ENCODE results near the gene CRTC2. TPM values are rescaled to one million over a fixed set of nuclear protein-coding genes. Genes with fewer than 3 reads are reported as not detected.

CRTC2 gene
- total and polyA plus RNA-seq, 9 of the 15 experiments (the other 6 are each of a cell fraction or from before 2014, with no cell fraction given), result 2.7 to 26.4 (median 10.2) TPM

DNA sequence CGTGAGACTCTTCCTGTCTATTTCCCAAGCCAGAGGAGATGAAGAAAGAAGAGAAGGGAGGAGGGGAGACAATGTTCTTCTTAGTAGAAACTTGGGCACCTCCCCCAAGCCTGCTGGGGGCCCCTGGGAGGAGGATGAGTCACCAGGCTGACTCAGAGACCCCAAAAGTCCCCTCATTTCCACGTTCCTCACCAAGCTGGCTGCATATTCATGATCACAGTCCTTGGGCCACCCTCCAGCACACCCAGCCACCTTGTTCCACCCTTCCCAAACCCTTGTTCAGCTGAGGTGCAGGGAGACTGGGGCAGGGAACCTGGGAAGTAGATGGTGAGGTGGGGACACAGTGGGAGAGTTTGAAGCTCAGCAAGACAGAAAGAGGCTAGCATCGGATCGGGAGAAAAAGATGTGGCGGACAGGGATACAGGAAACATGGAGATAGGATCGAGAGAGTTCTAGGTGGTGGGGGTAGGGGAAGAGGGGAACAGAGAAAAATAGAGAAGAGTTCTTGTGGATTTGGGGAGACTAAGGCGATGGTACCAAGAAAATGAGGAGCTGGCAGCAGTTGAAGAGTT, 27.0 kb upstream of the CRTC2 start (continued):
- TF ChIP-seq CBX8 (IDR thresholded peaks at IDR 0.05; ENCODE audit: borderline replicate concordance, extremely low read depth, low read depth, low read length, poor library complexity, severe bottlenecking), result no peak
- TF ChIP-seq RFX1 (IDR thresholded peaks at IDR 0.05), result no peak
- TF ChIP-seq ATF1 (CRISPR knock-in tag; IDR thresholded peaks at IDR 0.05), result no peak
- no peak for TF ChIP-seq ATF1 (tag; IDR thresholded peaks at IDR 0.05)
- TF ChIP-seq ELF4 (CRISPR knock-in tag; IDR thresholded peaks at IDR 0.05), result no peak
- no peak for TF ChIP-seq SP1 (CRISPR knock-in tag; IDR thresholded peaks at IDR 0.05)
- no peak for TF ChIP-seq PHB (CRISPR knock-in tag; IDR thresholded peaks at IDR 0.05)
- no peak for TF ChIP-seq ZNF79 (CRISPR knock-in tag; IDR thresholded peaks at IDR 0.05; ENCODE audit: low read depth)
- no peak for TF ChIP-seq ZNF707 (CRISPR knock-in tag; conservative IDR thresholded peaks at IDR 0.05)
- TF ChIP-seq SIN3B (IDR thresholded peaks at IDR 0.05; ENCODE audit: low read depth), result no peak
- no peak for TF ChIP-seq MED1 (CRISPR knock-in tag; IDR thresholded peaks at IDR 0.05; ENCODE audit: borderline replicate concordance)
- no peak for TF ChIP-seq ZNF668 (CRISPR knock-in tag; IDR thresholded peaks at IDR 0.05)
- TF ChIP-seq SMARCB1 (IDR thresholded peaks at IDR 0.05; ENCODE audit: insufficient read length, low read depth), result no peak
- no peak for TF ChIP-seq ZNF354B (CRISPR knock-in tag; IDR thresholded peaks at IDR 0.05)
- TF ChIP-seq ZNF274 (IDR thresholded peaks at IDR 0.05; ENCODE audit: borderline replicate concordance, low read depth, low read length), result no peak
- no peak for TF ChIP-seq ZNF143 (CRISPR knock-in tag; IDR thresholded peaks at IDR 0.05)
- TF ChIP-seq, protein P1, sequence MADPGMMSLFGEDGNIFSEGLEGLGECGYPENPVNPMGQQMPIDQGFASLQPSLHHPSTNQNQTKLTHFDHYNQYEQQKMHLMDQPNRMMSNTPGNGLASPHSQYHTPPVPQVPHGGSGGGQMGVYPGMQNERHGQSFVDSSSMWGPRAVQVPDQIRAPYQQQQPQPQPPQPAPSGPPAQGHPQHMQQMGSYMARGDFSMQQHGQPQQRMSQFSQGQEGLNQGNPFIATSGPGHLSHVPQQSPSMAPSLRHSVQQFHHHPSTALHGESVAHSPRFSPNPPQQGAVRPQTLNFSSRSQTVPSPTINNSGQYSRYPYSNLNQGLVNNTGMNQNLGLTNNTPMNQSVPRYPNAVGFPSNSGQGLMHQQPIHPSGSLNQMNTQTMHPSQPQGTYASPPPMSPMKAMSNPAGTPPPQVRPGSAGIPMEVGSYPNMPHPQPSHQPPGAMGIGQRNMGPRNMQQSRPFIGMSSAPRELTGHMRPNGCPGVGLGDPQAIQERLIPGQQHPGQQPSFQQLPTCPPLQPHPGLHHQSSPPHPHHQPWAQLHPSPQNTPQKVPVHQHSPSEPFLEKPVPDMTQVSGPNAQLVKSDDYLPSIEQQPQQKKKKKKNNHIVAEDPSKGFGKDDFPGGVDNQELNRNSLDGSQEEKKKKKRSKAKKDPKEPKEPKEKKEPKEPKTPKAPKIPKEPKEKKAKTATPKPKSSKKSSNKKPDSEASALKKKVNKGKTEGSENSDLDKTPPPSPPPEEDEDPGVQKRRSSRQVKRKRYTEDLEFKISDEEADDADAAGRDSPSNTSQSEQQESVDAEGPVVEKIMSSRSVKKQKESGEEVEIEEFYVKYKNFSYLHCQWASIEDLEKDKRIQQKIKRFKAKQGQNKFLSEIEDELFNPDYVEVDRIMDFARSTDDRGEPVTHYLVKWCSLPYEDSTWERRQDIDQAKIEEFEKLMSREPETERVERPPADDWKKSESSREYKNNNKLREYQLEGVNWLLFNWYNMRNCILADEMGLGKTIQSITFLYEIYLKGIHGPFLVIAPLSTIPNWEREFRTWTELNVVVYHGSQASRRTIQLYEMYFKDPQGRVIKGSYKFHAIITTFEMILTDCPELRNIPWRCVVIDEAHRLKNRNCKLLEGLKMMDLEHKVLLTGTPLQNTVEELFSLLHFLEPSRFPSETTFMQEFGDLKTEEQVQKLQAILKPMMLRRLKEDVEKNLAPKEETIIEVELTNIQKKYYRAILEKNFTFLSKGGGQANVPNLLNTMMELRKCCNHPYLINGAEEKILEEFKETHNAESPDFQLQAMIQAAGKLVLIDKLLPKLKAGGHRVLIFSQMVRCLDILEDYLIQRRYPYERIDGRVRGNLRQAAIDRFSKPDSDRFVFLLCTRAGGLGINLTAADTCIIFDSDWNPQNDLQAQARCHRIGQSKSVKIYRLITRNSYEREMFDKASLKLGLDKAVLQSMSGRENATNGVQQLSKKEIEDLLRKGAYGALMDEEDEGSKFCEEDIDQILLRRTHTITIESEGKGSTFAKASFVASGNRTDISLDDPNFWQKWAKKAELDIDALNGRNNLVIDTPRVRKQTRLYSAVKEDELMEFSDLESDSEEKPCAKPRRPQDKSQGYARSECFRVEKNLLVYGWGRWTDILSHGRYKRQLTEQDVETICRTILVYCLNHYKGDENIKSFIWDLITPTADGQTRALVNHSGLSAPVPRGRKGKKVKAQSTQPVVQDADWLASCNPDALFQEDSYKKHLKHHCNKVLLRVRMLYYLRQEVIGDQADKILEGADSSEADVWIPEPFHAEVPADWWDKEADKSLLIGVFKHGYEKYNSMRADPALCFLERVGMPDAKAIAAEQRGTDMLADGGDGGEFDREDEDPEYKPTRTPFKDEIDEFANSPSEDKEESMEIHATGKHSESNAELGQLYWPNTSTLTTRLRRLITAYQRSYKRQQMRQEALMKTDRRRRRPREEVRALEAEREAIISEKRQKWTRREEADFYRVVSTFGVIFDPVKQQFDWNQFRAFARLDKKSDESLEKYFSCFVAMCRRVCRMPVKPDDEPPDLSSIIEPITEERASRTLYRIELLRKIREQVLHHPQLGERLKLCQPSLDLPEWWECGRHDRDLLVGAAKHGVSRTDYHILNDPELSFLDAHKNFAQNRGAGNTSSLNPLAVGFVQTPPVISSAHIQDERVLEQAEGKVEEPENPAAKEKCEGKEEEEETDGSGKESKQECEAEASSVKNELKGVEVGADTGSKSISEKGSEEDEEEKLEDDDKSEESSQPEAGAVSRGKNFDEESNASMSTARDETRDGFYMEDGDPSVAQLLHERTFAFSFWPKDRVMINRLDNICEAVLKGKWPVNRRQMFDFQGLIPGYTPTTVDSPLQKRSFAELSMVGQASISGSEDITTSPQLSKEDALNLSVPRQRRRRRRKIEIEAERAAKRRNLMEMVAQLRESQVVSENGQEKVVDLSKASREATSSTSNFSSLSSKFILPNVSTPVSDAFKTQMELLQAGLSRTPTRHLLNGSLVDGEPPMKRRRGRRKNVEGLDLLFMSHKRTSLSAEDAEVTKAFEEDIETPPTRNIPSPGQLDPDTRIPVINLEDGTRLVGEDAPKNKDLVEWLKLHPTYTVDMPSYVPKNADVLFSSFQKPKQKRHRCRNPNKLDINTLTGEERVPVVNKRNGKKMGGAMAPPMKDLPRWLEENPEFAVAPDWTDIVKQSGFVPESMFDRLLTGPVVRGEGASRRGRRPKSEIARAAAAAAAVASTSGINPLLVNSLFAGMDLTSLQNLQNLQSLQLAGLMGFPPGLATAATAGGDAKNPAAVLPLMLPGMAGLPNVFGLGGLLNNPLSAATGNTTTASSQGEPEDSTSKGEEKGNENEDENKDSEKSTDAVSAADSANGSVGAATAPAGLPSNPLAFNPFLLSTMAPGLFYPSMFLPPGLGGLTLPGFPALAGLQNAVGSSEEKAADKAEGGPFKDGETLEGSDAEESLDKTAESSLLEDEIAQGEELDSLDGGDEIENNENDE (IDR thresholded peaks at IDR 0.05; ENCODE audit: low read depth, low read length), result no peak

Data from K562 (cell line).